Measurements from ENCODE around the gene MRPL48. TPM values are rescaled to one million over a fixed set of nuclear protein-coding genes. Genes with fewer than 3 reads are reported as not detected.
"Not testable (repeated sequence)": the region's sequence is repeated elsewhere in the genome, so short reads cannot be mapped to it uniquely, and the experiment has no call there.

MRPL48 gene
- total RNA-seq, 1 donor from 2014 or later = 31.7 TPM

DNA sequence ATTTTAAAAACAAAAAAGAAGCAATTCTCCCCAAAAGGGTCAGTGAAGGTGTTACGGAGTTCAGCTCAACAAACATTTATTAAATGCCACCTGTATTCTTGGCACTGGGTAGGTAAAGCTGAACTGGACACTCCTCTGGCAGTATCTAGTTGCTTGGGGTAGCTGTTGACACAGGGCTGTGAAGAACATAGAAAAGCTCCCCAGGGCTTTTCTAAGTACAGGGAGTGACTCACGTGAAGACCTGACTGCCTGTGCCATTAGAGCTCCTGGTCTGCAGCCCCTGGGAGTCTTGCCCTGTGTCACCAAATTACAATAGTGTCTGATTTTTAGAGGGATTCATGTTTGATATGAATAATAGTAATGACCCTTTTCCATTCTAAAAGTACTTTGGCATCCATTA, 45.4 kb downstream of the MRPL48 start:
- no peak for DNase-seq (ENCODE audit: extremely low read depth, low read depth, low spot score)

DNA sequence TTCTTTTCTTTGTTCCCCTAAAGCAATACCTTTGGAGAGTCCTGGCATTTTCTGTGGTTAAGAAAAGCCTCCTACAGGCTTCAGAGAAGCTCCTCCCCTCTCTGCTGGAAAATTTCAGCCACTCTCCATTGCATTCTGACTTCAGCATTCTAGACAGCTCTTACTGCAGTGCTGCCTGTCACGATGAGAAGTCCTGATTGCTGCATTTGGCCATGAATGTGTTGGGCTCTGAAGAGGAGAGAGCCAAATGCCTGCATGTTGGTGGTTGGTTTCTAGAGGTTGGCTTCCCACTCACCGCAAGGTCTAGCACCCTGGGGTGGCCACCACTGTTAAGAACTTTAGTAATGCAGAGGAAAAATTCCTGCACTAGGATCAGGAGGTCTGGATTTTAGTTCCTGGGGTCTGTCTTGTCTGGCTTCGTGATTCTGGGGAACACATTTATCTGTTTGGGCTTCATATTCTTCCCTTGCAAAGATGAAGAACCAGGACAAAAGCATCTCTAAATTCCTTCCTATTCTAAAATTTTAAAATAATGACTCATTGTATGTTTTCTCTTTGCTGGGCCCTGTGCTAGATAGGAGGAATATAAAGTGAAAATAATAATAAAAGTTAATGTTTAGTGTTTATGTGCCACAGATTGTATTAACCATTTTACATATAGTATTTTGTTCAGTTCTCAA, 50.9 kb downstream of the MRPL48 start:
- no peak for DNase-seq (ENCODE audit: extremely low read depth, low read depth, low spot score)

DNA sequence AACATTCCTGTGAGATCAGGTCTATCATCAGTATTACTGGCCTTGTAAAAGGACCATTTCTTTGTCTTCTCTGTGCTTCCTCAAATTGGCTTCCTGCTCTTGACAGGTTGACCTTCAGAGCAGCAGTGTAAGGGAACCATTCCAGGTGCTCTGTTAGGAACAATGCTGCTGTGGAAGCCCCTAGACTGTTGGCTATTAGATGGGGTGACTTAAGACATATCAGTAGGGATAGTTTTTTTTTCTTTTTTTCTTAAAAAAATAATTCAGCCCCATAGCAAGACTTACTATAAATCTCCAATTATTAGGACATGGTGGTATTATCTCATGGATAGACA, 51.4 kb downstream of the MRPL48 start:
- DNase-seq (ENCODE audit: extremely low read depth, low read depth, low spot score) = no peak

DNA sequence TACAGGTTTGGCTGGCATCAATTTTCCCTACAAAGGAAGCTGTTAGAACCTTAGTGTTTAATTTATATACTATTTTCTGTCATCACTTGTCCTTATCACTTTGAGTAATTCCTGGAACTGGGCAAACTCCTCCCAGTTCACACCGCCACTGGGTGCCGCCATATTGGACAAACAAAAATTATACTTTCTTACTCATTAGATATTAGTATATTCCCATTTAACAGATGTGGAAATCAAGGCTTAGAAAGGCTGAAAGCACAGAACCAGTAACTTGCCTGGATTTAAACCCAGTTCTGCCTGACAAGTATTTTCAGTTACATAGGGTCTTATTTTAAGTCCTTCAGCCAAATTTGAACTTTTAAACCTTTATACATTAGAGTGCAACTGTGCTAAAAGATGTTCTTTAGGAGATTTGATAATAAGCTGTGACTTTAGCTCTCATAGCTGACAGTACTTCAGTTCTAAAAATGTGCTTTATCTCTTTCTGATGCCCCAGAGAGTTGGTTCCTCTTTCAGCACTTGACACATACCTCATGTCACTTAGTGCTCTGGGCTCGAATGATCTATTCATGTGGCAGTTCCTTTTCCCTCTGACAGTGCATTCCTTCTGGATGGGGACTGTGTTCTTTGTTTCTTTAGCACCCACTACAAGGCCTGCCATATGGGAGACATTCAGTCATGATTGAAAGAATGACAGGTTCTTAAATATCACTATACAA, 63.5 kb downstream of the MRPL48 start:
- no peak for DNase-seq (ENCODE audit: extremely low read depth, low read depth, low spot score)

DNA sequence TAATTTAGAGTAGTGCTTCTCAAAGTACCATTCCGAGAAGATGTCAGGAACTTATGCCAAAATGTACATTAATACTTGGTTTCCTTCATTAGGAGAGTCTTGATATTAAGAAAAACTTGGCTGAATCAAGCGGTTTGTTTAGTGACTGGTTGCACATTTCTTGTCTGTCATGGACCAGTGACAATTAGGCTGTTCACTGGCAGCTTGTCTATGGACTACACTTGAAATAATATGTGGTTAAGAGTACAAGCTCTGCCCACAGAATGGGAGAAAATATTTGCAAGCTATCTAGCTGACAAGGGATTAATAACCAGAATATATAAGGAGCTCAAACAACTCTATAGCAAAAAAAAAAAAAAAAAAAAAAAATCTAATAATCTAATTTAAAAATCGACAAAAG, 64.4 kb downstream of the MRPL48 start:
- DNase-seq (ENCODE audit: extremely low read depth, low read depth, low spot score) = no peak

DNA sequence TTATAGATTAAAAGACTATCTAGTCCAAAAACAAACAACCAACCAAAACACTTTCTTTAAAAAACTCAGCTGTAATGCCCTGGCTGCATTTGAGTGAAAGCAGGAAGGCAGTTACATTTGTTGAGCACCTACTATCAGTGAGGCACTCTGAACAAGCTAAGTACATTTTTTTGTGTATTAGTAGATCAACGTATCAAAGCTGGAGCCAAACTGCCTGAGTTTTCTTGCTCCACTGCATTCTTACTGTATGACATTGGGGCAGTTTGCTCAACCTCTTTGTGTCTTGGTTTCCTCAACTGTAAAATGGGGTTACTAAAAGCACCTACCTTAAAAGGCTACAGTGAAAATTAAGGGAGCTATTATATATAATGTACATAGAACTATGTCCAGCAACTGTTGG, 67.0 kb downstream of the MRPL48 start:
- DNase-seq (ENCODE audit: extremely low read depth, low read depth, low spot score) = no peak

DNA sequence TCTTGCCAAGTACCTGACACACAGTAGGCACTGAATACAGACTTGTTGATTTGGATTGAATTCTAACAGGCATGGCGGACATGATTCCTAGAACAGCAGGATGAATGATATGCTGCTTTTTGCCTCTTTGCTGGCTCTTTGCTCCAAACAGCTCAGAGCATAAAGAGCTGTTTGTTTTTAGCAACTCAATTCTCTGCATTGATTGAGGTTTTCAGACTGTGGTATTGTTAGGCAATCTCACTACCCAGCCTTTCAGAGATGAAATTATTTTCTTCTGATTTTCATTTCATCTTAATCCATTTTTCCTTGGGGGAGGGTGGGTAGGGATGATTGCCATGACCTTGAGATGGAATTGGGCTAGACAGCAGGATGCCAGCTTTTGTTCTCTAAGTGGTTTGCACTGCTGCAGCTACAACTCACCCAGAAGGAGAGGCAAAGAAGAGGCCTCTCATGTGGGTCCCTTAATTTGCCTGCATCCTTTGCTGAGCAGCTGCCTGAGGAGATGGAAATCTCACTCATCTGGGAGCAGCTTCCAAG, 68.4 kb downstream of the MRPL48 start:
- DNase-seq (ENCODE audit: extremely low read depth, low read depth, low spot score) = no peak

DNA sequence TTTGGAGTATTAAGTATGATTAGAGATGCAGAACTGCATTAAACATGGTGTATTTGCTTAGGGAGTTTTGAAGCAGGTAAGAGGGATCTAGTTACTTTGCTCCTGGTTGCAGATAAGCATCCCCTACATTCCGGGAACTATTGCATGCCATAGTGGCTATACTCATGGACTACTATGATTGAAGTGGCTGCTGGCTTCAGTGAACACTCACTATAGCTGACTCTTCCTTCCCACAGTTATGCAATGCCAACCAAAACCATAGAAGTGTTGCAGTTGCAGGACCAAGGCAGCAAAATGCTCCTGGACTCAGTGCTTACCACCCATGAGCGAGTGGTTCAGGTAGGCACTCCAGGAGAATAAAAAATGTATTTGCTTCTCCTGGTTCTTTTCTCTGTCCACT, 72.0 kb downstream of the MRPL48 start:
- DNase-seq (ENCODE audit: extremely low read depth, low read depth, low spot score) = no peak

DNA sequence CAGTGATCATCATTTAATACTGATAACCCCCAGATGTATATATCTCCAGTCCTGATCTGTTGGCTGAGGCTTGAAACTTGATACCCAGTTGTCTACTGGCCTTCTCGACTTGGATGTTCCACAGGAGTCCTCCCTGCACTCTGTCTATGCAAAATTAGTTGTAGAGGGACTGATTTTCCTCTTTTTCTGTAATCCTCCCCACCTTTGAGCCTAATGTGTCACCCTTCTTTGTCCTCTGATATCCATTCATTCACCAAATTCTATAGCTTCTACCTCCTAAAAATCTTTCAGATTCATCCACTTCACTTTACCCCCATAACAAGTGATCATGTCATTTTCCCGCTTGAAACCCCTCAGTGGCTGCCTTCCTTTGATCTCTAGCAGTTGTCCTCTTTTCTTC, 72.5 kb downstream of the MRPL48 start:
- no peak for DNase-seq (ENCODE audit: extremely low read depth, low read depth, low spot score)

DNA sequence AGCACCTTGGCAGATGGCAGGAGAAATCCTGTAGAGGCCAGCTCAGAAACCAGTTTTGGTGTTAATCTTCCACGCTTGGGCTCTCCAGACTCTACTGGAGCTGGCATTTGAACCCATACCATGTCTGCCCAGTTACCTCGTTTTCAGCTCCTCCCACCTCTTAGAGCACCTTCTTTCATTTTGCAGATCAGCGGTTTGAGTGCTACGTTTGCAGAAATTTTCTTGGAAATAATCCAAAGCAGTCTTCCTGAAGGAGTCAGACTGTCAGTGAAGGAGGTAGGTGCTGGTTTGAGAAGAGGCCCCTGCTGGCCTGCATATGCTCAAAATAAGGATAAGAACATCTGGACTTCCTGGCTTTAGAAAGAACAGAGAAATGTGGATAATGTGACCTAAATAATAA, 75.3 kb downstream of the MRPL48 start:
- no peak for DNase-seq (ENCODE audit: extremely low read depth, low read depth, low spot score)

DNA sequence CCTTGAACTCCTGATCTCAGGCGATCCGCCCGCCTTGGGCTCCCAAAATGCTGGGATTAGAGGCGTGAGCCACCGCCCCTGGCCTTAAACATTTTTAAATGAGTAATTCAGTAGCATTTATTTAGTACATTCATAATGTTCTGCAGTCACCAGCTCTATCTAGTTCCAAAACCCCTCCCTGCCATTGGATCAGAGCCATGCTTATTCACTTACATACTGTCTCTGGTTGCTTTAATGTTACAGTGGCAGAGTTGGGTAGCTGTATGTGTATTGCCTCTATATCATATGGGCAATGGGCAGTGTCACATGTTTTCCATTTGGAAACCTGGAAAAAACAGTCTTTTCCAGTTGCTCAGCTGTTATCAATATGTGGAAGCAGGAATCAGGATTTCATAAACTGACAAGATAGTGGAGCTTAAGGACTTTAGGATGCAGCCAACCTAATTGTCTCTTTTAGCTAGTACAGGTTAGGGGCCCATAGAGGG, 78.5 kb downstream of the MRPL48 start:
- DNase-seq (ENCODE audit: extremely low read depth, low read depth, low spot score) = no peak

DNA sequence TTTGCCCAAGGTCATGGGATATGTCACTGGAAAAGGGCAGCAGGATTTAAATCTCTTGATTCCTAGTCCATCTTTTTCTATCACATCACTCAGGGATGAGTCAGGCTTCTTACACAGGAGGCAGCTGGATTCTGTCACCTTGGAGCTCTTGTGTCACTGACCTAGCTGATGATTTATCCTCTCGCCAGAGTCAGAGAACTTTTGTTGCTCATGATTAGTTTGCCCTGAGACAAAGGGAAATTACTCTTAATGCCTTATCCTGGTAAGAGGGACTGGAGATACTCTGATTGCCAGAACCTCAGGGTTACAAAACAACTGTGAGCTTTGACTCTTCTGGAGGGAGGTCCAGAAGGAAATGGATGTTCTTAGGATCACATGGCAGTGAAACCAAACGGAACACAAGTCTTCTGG, 78.9 kb downstream of the MRPL48 start:
- DNase-seq (ENCODE audit: extremely low read depth, low read depth, low spot score) = no peak

DNA sequence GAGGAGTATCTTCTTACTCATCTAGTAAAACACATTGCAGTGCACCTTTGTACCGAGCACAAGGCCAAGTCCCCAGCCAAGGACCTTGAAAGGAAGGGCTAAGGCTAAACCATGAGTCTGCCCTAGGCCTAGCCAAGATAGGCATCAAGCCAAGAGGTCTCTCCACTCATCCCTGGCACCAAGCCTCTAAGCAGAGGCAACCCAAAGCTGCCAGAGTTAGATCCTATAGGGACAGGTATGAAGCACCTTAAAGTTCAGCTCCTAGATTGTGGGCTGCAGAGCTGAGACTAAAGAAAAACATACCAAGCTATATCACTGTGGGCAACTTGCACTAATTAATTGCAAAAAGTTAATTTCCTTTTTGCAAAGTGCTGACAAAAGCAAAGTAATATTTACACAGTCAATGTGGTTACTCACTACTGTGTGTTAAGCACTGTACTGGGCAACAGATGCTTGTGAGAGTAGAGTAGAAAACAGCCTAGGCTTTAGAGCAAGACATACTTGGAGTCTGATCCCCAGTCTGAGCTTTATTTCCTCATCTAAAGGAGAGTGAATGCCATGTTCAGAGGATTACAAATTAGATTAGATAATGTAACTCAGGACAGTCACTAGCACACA, 81.8 kb downstream of the MRPL48 start:
- DNase-seq (ENCODE audit: extremely low read depth, low read depth, low spot score) = no peak

DNA sequence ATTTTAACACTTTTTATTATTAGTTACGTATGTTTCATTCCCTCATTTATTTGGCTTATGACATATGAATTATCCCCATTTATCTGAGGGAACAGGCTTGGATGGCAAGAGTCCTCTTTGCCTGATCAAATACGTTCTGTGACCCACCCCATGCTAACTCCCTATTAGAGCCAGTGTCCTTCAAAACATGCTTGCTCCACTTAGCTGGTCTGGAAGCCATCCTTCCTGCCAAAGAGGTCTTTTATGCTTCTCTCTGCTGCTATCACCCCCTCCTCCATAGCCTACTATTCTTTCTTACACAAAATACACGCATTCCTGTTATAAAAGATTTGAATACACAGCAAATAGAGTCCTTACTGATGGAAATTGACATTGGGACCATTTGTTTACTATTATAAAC, 82.6 kb downstream of the MRPL48 start:
- no peak for DNase-seq (ENCODE audit: extremely low read depth, low read depth, low spot score)

DNA sequence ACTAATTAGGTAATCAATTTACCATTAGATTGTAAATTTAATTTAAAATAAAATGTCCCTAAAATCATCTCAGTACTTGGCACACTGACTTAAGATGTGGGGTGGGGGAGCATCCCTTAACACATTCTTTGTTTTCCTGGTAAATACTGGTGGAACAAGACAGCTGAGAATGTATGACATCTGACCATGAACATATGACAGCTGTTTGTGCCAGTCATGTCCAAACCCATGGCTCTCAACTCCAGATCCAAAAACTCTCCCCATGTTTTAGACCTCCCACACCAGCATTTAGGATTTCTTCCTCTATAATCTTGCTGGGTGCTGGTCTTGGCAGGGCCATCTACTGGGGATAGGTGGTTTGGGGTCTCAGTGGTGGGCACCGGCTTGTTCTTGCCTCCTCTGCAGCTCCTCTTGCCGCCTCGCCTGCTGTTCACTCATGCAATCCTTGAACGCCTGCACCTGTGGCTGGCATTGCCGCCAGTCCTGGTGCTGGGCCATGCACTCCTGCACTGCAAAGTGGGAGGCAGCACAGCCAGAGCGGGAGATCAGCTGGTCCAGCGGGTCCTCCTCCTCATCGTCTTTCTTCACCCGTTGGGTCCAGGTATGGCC, 85.2 kb downstream of the MRPL48 start:
- no peak for DNase-seq (ENCODE audit: extremely low read depth, low read depth, low spot score)

DNA sequence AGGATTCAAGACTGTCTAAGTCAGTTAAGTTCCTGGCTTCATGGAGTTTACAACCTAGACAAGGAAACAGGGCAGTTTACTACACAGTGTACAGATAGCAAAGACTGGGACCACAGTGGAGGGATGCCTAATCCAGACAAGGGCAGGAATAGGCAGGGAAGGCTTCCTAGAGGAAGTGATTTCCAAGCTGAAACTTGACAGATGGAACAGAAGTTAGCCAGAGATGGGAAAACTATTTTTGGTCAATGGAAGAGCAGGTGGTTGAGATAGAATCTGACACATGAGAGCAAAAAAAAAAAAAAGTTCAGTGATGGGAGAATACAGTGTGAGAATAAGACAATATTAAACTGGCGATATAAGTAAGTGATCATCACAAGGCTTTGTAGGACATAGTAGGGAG, 87.7 kb downstream of the MRPL48 start:
- DNase-seq (ENCODE audit: extremely low read depth, low read depth, low spot score) = no peak

DNA sequence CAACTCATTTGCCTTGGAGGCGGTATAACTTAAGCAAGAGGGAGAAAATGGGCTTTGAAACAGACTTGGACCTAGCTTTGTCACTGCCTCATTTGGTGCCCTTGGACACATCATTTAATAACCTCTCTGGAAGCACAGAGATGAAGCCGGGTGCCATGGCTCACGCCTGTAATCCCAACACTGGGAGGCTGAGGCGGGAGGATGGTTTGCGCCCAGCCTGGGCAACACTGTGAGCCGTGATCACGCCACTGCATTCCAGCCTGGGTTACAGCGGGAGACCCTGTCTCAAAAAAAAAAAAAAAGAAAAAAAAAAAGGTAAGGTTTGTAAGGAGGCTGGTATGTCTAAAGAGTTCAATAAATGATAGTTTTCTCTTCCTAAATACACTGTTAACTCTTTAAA, 88.2 kb downstream of the MRPL48 start:
- DNase-seq (ENCODE audit: extremely low read depth, low read depth, low spot score) = no peak

DNA sequence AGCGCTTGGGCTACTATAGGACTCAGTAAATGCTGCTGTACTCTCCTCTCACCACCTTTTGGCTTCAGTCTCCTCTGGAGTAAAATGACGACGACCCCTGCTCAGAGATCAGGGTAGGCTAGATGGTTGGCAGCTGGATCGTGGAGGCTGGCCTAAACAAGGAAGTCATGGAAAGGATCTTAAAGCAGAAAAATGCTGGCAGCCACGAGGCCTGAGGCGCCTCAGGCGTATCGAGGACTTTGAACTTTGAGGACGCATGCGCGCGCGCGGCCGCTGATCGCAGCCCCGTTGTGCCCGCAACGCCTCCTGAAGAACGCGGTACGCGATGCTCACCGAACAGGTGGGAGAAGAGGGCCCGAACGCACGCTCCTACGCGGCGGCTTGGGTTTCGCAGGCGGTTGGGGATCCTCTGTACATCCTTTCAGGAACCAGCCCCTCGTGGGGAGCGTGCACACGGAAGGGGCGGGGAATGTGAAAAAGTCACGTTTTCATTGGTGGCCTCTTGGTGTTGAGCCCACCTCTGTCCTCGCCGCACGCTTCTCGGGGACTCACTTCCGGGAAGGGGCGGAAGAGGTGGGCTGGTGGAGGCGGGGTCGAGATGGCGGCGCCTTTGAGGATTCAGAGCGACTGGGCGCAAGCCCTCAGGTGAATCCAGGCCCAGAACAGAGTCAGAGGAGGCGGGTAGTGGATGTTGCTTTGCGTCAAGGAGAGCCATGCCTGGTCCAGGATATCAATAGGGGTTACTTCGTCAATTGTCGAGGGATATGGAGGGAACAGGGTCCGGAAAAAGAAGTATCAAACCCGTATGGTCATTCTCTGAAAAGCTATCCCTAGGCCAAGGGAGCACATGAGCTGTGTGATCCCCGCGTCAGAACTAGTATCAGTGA, 89.0 kb downstream of the MRPL48 start, which contains the start of the genes COA4 and PAAF1:
Gene COA4, minus strand, starts transcription at position 423 of the 887 bp plus-strand sequence. CDS start 3,468 bp downstream, outside the sequence.
Gene PAAF1, plus strand, starts transcription at position 576 of the 887 bp plus-strand sequence. Its CDS starts 23 bp downstream, at position 599.
- peak; percentile 72 for DNase-seq (ENCODE audit: extremely low read depth, low read depth, low spot score)

DNA sequence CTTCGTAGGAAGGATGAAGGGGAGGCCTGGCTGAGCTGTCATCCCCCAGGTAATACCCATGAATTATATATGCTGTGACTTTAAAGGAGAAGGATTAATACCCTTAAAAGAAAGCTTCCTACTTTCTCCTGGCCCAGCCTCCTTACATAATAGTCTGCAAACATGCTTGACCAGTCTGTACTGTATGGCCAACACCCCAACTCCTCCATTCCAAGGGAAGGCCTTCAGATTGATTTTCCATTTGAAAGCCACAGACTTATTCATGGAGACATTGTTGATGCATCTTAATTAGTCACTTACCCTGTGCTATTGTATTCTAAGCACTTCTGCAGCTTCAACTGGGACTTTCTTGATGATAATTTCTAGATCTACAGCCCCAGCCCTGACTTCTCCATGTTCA, 91.1 kb downstream of the MRPL48 start:
- no peak for DNase-seq (ENCODE audit: extremely low read depth, low read depth, low spot score)

DNA sequence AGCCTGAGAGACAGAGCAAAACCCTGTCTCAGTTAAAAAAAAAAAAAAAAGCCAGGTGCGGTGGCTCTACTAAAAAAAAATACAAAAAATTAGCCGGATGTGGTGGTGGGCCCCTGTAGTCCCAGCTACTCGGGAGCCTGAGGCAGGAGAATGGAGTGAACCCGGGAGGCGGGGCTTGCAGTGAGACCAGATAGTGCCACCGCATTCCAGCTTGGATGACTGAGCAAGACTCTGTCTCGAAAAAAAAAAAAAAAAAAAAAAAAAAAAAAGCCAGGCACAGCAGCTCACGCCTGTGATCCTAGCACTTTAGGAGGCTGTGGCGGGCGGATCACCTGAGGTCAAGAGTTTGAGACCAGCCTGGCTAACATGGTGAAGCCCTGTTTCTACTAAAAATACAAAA, 92.8 kb downstream of the MRPL48 start:
- DNase-seq (ENCODE audit: extremely low read depth, low read depth, low spot score) = not testable (repeated sequence)
